Dedifferentiated amniotic fluid mesenchymal stem cell (primary cell): ENCODE data around the gene JAM3.
A peak's percentile ranks its signal among the peaks of the same experiment; 100 is the strongest.

Source experiments
- DNase-seq: peaks from one replicate; pipeline ENCODE4 v3.0.0-alpha.2; 2016; ENCODE audit errors: extremely low spot score

Gene JAM3

GRCh38 chr11:134145715-134146114, 76.8 kb downstream of the JAM3 start:
- DNase-seq, result no peak

DNA sequence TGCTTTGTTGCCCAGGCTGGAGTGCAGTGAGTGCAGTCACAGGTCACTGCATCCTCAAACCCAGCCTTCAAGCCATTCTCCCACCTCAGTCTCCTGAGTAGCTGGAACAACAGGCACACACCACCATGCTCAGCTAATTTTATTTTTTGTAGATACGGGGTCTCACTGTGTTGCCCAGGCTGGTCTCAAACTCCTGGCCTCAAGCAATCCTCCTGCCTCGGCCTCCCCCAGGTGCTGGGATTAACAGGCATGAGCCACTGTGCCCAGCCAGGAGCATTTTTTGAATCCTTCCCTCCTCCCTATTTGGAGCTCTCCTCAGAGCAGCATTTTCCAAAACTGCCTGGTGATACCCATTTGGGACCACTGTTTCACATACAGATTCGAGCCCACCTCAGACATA, 77.7 kb downstream of the JAM3 start:
- DNase-seq, result no peak

DNA sequence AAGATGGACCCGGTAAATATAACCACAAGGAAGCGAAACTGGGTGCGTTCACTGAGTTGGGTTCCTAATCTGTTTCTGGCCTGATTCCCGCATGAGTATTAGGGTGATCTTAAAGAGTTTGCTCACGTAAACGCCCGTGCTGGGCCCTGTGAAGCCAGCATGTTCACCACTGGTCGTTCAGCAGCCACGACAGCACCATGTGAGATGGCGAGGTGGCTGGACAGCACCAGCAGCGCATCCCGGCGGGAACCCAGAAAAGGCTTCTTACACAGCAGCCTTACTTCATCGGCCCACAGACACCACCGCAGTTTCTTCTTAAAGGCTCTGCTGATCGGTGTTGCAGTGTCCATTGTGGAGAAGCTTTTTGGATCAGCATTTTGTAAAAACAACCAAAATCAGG, 80.5 kb downstream of the JAM3 start:
- no peak for DNase-seq

- no peak for DNase-seq
Measured at GRCh38 chr11:134150195-134150903, 81.5 kb downstream of the JAM3 start.

DNA sequence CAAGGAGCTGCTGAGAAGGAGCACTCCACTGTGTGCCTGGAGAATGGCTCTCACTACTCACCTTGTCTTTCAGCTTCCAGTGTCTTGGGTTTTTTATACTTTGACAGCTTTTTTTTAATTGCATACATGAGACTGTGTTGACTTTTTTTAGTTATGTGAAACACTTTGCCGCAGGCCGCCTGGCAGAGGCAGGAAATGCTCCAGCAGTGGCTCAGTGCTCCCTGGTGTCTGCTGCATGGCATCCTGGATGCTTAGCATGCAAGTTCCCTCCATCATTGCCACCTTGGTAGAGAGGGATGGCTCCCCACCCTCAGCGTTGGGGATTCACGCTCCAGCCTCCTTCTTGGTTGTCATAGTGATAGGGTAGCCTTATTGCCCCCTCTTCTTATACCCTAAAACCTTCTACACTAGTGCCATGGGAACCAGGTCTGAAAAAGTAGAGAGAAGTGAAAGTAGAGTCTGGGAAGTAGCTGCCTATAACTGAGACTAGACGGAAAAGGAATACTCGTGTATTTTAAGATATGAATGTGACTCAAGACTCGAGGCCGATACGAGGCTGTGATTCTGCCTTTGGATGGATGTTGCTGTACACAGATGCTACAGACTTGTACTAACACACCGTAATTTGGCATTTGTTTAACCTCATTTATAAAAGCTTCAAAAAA, 82.3 kb downstream of the JAM3 start:
- DNase-seq, result no peak

DNA sequence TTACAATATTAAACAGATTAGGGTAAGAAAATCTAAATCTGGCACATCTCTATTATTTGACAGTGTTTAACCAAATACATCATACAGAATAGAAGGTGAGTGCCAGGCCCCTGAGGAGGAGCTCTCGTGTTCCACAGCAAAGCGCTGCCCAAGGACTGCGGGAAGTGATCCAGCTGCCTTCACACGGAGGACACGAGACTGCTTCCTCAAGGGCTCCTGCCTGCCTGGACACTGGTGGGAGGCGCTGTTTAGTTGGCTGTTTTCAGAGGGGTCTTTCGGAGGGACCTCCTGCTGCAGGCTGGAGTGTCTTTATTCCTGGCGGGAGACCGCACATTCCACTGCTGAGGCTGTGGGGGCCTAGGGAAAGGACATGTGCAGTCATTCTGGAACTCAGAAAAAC, 83.8 kb downstream of the JAM3 start:
- no peak for DNase-seq

- DNase-seq, result no peak
Measured at GRCh38 chr11:134153147-134153905, 84.5 kb downstream of the JAM3 start.

DNA sequence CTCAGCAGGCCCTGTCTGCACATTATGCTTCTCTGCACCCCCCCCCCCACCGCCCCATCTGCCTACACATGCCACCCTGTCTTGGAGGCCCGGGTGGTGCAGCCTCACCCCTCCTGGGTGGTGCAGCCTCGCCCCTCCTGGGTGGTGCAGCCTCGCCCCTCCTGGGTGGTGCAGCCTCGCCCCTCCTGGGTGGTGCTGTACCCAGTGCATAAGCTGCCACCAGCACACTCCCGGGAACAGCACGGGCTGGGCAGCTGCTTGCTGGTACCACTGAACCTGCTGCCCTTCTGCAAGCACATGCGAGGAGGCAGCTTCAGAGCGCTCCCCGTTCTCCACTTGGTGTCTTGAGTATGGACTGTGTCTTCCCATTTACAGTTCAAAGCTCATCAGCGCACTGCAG, 85.6 kb downstream of the JAM3 start:
- DNase-seq, result no peak

GRCh38 chr11:134155456-134155855, 86.6 kb downstream of the JAM3 start:
- DNase-seq, result no peak

- DNase-seq, result no peak
Measured at GRCh38 chr11:134155946-134156865, 87.3 kb downstream of the JAM3 start.

GRCh38 chr11:134157451-134157850, 88.6 kb downstream of the JAM3 start:
- DNase-seq, result peak; percentile 42

DNA sequence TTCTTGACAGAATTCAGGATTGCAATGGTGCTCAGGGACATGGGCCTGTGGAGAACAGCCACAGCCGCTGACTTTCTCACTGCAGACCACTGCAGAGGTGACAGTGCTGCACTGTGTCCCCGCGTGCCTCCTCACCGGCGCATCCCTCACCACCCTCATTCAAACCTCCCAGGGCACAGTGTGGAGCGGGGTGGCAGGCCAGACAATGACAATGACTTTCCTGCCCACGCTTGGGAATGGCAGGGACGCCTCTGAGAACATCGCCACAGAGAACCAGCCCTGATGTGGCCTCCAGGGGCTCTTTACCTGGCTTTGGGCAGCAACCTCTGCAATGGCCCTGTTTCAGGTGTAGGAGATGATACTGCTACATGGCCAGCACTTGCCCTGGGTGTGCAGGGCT, 89.2 kb downstream of the JAM3 start:
- no peak for DNase-seq

DNA sequence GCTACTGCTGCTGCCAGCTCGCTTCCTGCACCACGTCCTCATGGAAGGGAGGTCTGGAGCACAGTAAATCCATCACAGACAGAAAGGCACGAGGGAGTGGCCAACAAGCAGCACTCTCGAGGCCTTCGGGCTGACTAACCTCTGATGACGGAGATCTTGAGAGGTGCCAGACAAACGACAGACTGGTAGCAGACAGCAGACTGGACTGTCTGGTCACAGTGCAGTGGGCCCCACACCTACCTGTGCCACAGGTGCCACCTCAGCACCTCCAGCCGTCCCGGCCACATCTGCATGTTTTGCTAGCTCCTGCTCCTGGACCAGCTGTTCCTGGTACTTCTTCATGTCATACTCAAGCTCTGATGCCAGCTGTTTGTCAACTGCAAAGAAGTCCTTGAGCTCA, 90.8 kb downstream of the JAM3 start:
- DNase-seq, result no peak

GRCh38 chr11:134164490-134165370, 95.9 kb downstream of the JAM3 start:
- DNase-seq, result no peak

- DNase-seq, result no peak
Measured at GRCh38 chr11:134170177-134170918, 101.5 kb downstream of the JAM3 start.

- DNase-seq, result no peak
Measured at GRCh38 chr11:134170919-134171281, 102.0 kb downstream of the JAM3 start.

- no peak for DNase-seq
Measured at GRCh38 chr11:134171951-134172350, 103.1 kb downstream of the JAM3 start.

DNA sequence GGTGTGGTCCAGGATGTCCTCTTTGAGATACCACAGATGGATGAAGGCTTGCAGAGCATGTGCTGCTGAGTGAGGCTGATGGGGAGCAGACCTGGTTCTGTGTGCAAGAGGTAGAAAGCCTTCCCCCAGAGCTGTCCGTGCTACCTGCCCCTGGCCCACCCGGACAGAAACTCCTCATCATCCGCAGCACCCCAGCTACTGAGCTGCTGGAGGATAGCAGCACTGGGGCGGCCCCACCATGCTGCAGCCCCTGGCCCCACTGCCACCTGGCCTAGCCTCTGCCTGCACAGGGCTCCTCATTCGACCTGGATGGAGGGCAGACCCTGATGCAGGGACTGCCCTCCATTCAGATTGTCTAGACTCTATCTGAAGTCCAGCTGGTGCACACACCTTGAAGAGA, 104.4 kb downstream of the JAM3 start:
- DNase-seq, result no peak

GRCh38 chr11:134176284-134176683, 107.4 kb downstream of the JAM3 start:
- no peak for DNase-seq

DNA sequence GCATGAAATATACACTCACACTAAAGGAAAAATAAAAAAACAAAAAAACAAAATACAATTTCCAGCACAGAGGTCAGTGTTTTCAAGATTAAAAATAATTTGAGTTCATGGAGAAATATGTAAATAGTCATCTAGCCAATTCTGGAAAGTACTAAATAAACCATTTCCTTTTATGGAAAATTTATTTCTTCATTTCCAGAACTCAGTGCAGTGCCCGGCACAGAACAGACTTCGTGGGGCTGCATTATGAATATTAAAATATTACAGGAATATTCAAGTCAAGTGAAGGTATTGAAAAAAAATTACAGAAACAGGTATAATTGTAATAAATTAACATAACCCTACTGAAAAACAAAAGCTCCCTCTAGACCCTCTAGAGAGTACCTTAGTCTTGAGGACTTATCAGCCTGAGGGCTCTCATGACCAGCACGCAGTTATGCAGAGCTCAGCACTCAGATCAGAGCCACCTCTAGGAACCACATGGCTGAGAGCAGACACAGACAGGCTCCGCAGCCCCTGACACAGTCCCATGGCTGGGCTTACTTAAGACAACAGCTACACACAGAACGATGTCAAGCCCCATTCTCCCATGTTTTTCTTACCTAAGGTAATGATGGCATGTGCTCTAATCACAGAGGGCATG, 109.3 kb downstream of the JAM3 start:
- DNase-seq, result no peak
